22Rv1 (cell line): ENCODE data around the gene RPL22.

Experiments used
- ZFX ChIP-seq: fragments of 450-650 bp; IDR thresholded peaks from 2 replicates; pipeline ENCODE4 v1.6.1; 2017; ENCODE audit warnings: antibody characterized with exemption, borderline replicate concordance
- TF ChIP-seq, protein P1 (sequence below): fragments of 450-650 bp; IDR thresholded peaks from 2 replicates; pipeline ENCODE4 v1.5.1; 2017; ENCODE audit warnings: mild to moderate bottlenecking

DNA sequence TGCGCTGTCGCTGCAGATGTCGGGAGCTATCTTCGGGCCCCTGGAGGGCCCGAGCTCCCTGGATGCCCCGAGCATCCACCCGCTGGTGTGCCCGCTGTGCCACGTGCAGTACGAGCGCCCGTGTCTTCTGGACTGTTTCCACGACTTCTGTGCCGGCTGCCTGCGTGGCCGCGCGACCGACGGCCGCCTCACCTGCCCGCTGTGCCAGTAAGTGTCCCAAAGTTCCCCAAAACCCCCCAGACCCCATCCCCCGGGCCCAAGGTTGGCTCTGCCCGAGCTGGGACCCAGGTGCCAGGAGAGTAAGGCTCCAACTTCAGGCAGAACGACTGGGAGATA lies 7.1 kb upstream of the RPL22 start:
- TF ChIP-seq, protein P1, sequence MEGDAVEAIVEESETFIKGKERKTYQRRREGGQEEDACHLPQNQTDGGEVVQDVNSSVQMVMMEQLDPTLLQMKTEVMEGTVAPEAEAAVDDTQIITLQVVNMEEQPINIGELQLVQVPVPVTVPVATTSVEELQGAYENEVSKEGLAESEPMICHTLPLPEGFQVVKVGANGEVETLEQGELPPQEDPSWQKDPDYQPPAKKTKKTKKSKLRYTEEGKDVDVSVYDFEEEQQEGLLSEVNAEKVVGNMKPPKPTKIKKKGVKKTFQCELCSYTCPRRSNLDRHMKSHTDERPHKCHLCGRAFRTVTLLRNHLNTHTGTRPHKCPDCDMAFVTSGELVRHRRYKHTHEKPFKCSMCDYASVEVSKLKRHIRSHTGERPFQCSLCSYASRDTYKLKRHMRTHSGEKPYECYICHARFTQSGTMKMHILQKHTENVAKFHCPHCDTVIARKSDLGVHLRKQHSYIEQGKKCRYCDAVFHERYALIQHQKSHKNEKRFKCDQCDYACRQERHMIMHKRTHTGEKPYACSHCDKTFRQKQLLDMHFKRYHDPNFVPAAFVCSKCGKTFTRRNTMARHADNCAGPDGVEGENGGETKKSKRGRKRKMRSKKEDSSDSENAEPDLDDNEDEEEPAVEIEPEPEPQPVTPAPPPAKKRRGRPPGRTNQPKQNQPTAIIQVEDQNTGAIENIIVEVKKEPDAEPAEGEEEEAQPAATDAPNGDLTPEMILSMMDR, result no peak
- TF ChIP-seq ZFX, result no peak
